ENCODE data around the gene LCAT.

GRCh38 chr16:67987460-67988160 is 43.7 kb upstream of the LCAT start:
- no peak for TF ChIP-seq EZH2 (IDR thresholded peaks at IDR 0.05; ENCODE audit: insufficient read depth, poor library complexity, severe bottlenecking)
- no peak for TF ChIP-seq EZH2phosphoT487 (IDR thresholded peaks at IDR 0.05; ENCODE audit: insufficient read depth, low read depth)
